Keratinocyte (primary cell): ENCODE measurements around the gene ABCB9.

Source experiments
- CTCF ChIP-seq, 3 experiments: IDR thresholded peaks in 1 of 3; conservative IDR thresholded peaks in 1 of 3; optimal IDR thresholded peaks in 1 of 3; 2 replicates in 2 of 3; 3 replicates in 1 of 3; pipeline versions ENCODE3 to v1.5.1; 2011; ENCODE audit warnings: low read length in 3 of 3, mild to moderate bottlenecking in 3 of 3, moderate library complexity in 2 of 3, control low read depth in 1 of 3, inconsistent platforms in 1 of 3; ENCODE audit not compliant: insufficient read depth in 2 of 3; ENCODE audit errors: extremely low read depth in 1 of 3
- EZH2 ChIP-seq: IDR thresholded peaks from one replicate; pipeline ENCODE4 v1.6.1; 2012; ENCODE audit warnings: inconsistent platforms, mild to moderate bottlenecking, low read length, moderate library complexity

- TF ChIP-seq CTCF (optimal IDR thresholded peaks at IDR 0.05 in 1 of 3, IDR thresholded peaks at IDR 0.05 in 1 of 3, conservative IDR thresholded peaks at IDR 0.05 in 1 of 3; ENCODE audit: extremely low read depth in 1 of 3, insufficient read depth in 2 of 3, low read length in 3 of 3), result no peak
- no peak for TF ChIP-seq EZH2
Measured at GRCh38 chr12:122951406-122951805, 14.9 kb downstream of the ABCB9 start.
